HepG2 (cell line): ENCODE measurements around the gene CTSA. TPM values are rescaled to one million over a fixed set of nuclear protein-coding genes. Genes with fewer than 3 reads are reported as not detected.

ENCODE experiments used
- CEBPB ChIP-seq: IDR thresholded peaks from 2 replicates; pipeline ENCODE4 v1.6.1; 2011; ENCODE audit warnings: low read depth, low read length, improper control_type of control experiment, borderline replicate concordance
- E2F2 ChIP-seq: sonication (generic); formaldehyde crosslinking; IDR thresholded peaks from 2 replicates; pipeline ENCODE4 v1.4.0; 2020; ENCODE audit warnings: missing genetic modification reagents, borderline replicate concordance
- HDAC1 ChIP-seq: sonication (generic); formaldehyde crosslinking; IDR thresholded peaks from 2 replicates; pipeline ENCODE4 v1.5.1; 2020; ENCODE audit warnings: mild to moderate bottlenecking, missing genetic modification reagents
- NCOR1 ChIP-seq: fragments of 200-600 bp; sonication (generic); IDR thresholded peaks from 2 replicates; pipeline ENCODE4 v1.7.0; 2017; ENCODE audit warnings: antibody characterized with exemption, low read length, borderline replicate concordance
- SUZ12 ChIP-seq: fragments of 150-350 bp; IDR thresholded peaks from 2 replicates; pipeline ENCODE4 v1.6.1; 2014; ENCODE audit warnings: low read depth, low read length
- ZNF512 ChIP-seq: sonication (generic); formaldehyde crosslinking; IDR thresholded peaks from 2 replicates; pipeline ENCODE4 v1.4.0; 2020; ENCODE audit warnings: mild to moderate bottlenecking, missing genetic modification reagents
- ZNF569 ChIP-seq: sonication (generic); formaldehyde crosslinking; IDR thresholded peaks from 2 replicates; pipeline ENCODE4 v1.5.0; 2020; ENCODE audit warnings: mild to moderate bottlenecking, missing genetic modification reagents, moderate library complexity, borderline replicate concordance
- ZNF660 ChIP-seq: sonication (generic); formaldehyde crosslinking; IDR thresholded peaks from 2 replicates; pipeline ENCODE4 v1.5.1; 2020; ENCODE audit warnings: mild to moderate bottlenecking, low read depth, missing genetic modification reagents, borderline replicate concordance
- ZNF788 ChIP-seq: sonication (generic); formaldehyde crosslinking; IDR thresholded peaks from 2 replicates; pipeline ENCODE4 v1.5.0; 2020; ENCODE audit warnings: mild to moderate bottlenecking, missing genetic modification reagents, borderline replicate concordance
- ZNF792 ChIP-seq: IDR thresholded peaks from 2 replicates; pipeline ENCODE4 v1.6.1; 2016
- ZNF841 ChIP-seq: sonication (generic); formaldehyde crosslinking; IDR thresholded peaks from 2 replicates; pipeline ENCODE4 v1.8.1; 2023; ENCODE audit warnings: missing genetic modification reagents, borderline replicate concordance
- ZNF883 ChIP-seq: sonication (generic); formaldehyde crosslinking; IDR thresholded peaks from 2 replicates; pipeline ENCODE4 v1.5.1; 2020; ENCODE audit warnings: mild to moderate bottlenecking, missing genetic modification reagents; ENCODE audit errors: not compliant biosample characterization
- polyA plus RNA-seq, 8 experiments: library from polyadenylated mRNA; depleted of rRNA in 3 of 8; stranded (reverse) in 7 of 8; unstranded in 1 of 8; fragments of >200 nt; fragmentation: Illumina TruSeq in 4 of 8; extraction: Trizol in 4 of 8; gene quantifications; 2 replicates each; pipeline versions ENCODE4 v1.2.1 to v1.2.3, GENCODE V29; 2011 to 2016; ENCODE audit warnings: low read depth in 4 of 8, missing spikeins in 1 of 8, mixed read lengths in 1 of 8; ENCODE audit not compliant: insufficient read depth in 1 of 8
- total RNA-seq, 5 experiments: library from RNA; depleted of rRNA; stranded (reverse); fragments of >200 nt; fragmentation: Illumina TruSeq; extraction: Trizol; gene quantifications; 2 replicates each; pipeline ENCODE4 v1.2.3, GENCODE V29; 2016; ENCODE audit warnings: low read depth in 1 of 5
- TF ChIP-seq, protein P1 (sequence below): sonication (generic); formaldehyde crosslinking; conservative IDR thresholded peaks from 2 replicates; pipeline ENCODE4 v1.5.0; 2020; ENCODE audit warnings: missing genetic modification reagents
- TF ChIP-seq, protein P2 (sequence below): sonication (generic); formaldehyde crosslinking; IDR thresholded peaks from 2 replicates; pipeline ENCODE4 v1.8.1; 2023; ENCODE audit warnings: mild to moderate bottlenecking, inconsistent platforms, moderate library complexity, missing genetic modification reagents, borderline replicate concordance
- TF ChIP-seq, protein P3 (sequence below): sonication (generic); formaldehyde crosslinking; IDR thresholded peaks from 2 replicates; pipeline ENCODE4 v1.4.0; 2020; ENCODE audit warnings: mild to moderate bottlenecking, low read depth, missing genetic modification reagents

The CTSA gene
- total and polyA plus RNA-seq, 2 of the 13 experiments (the other 11 are each of a cell fraction or from before 2014, with no cell fraction given), result 202 to 231 TPM

DNA sequence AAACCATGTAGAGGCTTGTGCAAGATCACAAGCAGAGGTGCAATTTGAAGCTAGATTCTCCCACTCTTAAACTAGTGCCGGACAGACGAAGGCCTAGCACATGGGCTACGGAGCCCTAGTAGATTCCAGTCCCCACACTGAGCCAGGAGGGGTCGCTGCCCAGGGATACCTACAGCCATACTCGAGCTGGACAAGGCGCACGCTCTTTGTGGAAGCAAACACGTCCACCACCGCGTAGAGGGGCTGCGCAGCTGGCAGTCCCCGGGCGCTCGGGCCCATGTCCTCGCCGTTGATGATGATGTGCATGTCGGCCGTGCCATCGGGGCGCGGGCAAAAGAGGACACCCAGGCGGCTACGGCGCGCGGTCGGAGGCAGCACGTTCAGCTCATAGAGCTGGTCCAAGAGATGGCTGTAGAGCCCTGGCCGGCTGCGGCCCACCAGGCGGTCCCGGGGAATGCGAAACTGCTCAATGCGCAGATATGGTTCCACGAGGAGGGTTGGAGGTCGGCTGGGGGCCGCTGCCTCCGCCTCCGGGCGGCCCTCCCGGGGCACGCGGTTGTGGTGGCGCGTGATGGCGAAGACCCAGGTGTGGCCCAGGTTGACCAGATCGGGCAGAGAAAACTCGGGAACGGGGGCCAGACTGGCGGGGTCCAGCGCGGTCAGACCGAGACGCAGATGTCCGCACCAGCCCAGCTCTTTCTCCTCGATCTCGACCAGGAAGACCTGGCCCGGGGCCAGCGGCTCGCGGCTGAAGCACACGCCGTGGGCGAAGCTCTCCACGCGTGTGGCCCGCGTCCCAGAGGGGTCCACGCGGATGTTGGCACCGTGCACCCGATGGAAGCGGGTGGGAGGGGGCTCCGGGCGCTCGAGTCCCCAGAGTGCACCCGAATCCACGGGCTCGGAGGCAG lies 804 bp upstream of the CTSA start (continued):
- TF ChIP-seq, protein P1, sequence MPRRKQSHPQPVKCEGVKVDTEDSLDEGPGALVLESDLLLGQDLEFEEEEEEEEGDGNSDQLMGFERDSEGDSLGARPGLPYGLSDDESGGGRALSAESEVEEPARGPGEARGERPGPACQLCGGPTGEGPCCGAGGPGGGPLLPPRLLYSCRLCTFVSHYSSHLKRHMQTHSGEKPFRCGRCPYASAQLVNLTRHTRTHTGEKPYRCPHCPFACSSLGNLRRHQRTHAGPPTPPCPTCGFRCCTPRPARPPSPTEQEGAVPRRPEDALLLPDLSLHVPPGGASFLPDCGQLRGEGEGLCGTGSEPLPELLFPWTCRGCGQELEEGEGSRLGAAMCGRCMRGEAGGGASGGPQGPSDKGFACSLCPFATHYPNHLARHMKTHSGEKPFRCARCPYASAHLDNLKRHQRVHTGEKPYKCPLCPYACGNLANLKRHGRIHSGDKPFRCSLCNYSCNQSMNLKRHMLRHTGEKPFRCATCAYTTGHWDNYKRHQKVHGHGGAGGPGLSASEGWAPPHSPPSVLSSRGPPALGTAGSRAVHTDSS, result peak; percentile 93
- TF ChIP-seq NCOR1 (no peak), ZNF788 (CRISPR knock-in tag) (peak; percentile 60; the same call in 1 of the 2 replicates), ZNF792 (CRISPR knock-in tag) (peak; percentile 93), ZNF660 (CRISPR knock-in tag) (no peak), ZNF569 (CRISPR knock-in tag) (no peak; the same call in 1 of the 2 replicates), HDAC1 (CRISPR knock-in tag) (peak; percentile 51; the same call in 1 of the 2 replicates), ZNF841 (CRISPR knock-in tag) (no peak), ZNF512 (CRISPR knock-in tag) (no peak; the same call in 1 of the 2 replicates), SUZ12 (no peak), CEBPB (no peak), E2F2 (no peak), ZNF883 (CRISPR knock-in tag) (peak; percentile 94)
- TF ChIP-seq, protein P2, sequence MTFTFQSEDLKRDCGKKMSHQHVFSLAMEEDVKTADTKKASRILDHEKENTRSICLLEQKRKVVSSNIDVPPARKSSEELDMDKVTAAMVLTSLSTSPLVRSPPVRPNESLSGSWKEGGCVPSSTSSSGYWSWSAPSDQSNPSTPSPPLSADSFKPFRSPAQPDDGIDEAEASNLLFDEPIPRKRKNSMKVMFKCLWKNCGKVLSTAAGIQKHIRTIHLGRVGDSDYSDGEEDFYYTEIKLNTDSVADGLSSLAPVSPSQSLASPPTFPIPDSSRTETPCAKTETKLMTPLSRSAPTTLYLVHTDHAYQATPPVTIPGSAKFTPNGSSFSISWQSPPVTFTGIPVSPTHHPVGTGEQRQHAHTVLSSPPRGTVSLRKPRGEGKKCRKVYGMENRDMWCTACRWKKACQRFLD (CRISPR knock-in tag), result peak; percentile 37; the same call in 1 of the 2 replicates
- TF ChIP-seq, protein P3, sequence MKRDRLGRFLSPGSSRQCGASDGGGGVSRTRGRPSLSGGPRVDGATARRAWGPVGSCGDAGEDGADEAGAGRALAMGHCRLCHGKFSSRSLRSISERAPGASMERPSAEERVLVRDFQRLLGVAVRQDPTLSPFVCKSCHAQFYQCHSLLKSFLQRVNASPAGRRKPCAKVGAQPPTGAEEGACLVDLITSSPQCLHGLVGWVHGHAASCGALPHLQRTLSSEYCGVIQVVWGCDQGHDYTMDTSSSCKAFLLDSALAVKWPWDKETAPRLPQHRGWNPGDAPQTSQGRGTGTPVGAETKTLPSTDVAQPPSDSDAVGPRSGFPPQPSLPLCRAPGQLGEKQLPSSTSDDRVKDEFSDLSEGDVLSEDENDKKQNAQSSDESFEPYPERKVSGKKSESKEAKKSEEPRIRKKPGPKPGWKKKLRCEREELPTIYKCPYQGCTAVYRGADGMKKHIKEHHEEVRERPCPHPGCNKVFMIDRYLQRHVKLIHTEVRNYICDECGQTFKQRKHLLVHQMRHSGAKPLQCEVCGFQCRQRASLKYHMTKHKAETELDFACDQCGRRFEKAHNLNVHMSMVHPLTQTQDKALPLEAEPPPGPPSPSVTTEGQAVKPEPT, result peak; percentile 87; the same call in 1 of the 2 replicates
